Endodermal cell (in vitro differentiated cells): ENCODE data around the gene PNMA1. TPM values are rescaled to one million over a fixed set of nuclear protein-coding genes. Genes with fewer than 3 reads are reported as not detected.
"Not testable (repeated sequence)": the region's sequence is repeated elsewhere in the genome, so short reads cannot be mapped to it uniquely, and the experiment has no call there.

Experiments
- DNase-seq: peaks from one replicate; pipeline ENCODE4 v3.0.0-alpha.2; 2017
- H3K27ac ChIP-seq: 2 replicates; pipeline ENCODE4 v1.5.1; 2013; ENCODE audit warnings: mild to moderate bottlenecking, low read depth, low read length, moderate library complexity
- H3K27me3 ChIP-seq: 2 replicates; pipeline ENCODE4 v1.6.1; 2013; ENCODE audit warnings: mild to moderate bottlenecking, low read length, moderate library complexity; ENCODE audit not compliant: insufficient read depth, control insufficient read depth, poor library complexity, severe bottlenecking
- H3K36me3 ChIP-seq: 2 replicates; pipeline ENCODE4 v1.7.0; 2013; ENCODE audit warnings: mild to moderate bottlenecking, low read length, moderate library complexity; ENCODE audit not compliant: control insufficient read depth, insufficient read depth
- H3K4me1 ChIP-seq: one replicate; pipeline ENCODE4 v1.7.0; 2013; ENCODE audit warnings: low read length; ENCODE audit not compliant: control insufficient read depth, insufficient read depth
- H3K4me3 ChIP-seq: 2 replicates; pipeline ENCODE4 v1.5.1; 2013; ENCODE audit warnings: mild to moderate bottlenecking, low read length, moderate library complexity
- H3K9ac ChIP-seq: 2 replicates; pipeline ENCODE4 v1.6.1; 2013; ENCODE audit warnings: mild to moderate bottlenecking, low read length, moderate library complexity; ENCODE audit not compliant: poor library complexity, severe bottlenecking; ENCODE audit errors: extremely low read depth
- H3K9me3 ChIP-seq: 2 replicates; pipeline ENCODE4 v1.6.1; 2013; ENCODE audit warnings: mild to moderate bottlenecking, low read length, moderate library complexity; ENCODE audit not compliant: control insufficient read depth
- H3K27ac Mint-ChIP-seq: 2 replicates; pipeline ENCODE4 v1.8.0; 2020; ENCODE audit warnings: mixed read lengths
- H3K27me3 Mint-ChIP-seq: 2 replicates; pipeline ENCODE4 v1.8.0; 2021; ENCODE audit warnings: mild to moderate bottlenecking, mixed read lengths; ENCODE audit not compliant: insufficient read depth
- H3K36me3 Mint-ChIP-seq: 2 replicates; pipeline ENCODE4 v1.8.0; 2020; ENCODE audit warnings: low read depth, mixed read lengths
- H3K4me1 Mint-ChIP-seq: 2 replicates; pipeline ENCODE4 v1.8.0; 2020; ENCODE audit warnings: mixed read lengths
- H3K4me3 Mint-ChIP-seq: 2 replicates; pipeline ENCODE4 v1.8.0; 2020; ENCODE audit warnings: mild to moderate bottlenecking, moderate library complexity, mixed read lengths
- H3K9me3 Mint-ChIP-seq: 2 replicates; pipeline ENCODE4 v1.8.0; 2020; ENCODE audit warnings: mild to moderate bottlenecking, mixed read lengths
- WGBS, 2 experiments: methylation state at CpG; one replicate each; pipeline versions ENCODE4 v1.1.5 to v1.1.7; 2013; ENCODE audit warnings: missing lambda C conversion rate in 2 of 2, mixed read lengths in 1 of 2; ENCODE audit not compliant: insufficient coverage in 1 of 2, insufficient read length in 1 of 2; 5-methylcytosine and 5-hydroxymethylcytosine counted together
- total RNA-seq, 2 donors: library from RNA; stranded (reverse); fragmentation: NEBNext Ultra II Directional in 1 of 2; extraction: Animal tissue kit (Norgen Biotek cat#: 25700) in 1 of 2; gene quantifications; 2 replicates in 1 of 2; 3 replicates in 1 of 2; pipeline ENCODE4 v1.2.1, GENCODE V29; 2021
- TF ChIP-seq, protein P1 (sequence below): fragments of 200-600 bp; sonication (generic); conservative IDR thresholded peaks from 2 replicates; pipeline ENCODE4 v1.5.0; 2021; ENCODE audit warnings: antibody characterized with exemption, mild to moderate bottlenecking

PNMA1 gene
- total RNA-seq, 2 donors from 2014 or later, result 66.9 to 70.4 TPM

DNA sequence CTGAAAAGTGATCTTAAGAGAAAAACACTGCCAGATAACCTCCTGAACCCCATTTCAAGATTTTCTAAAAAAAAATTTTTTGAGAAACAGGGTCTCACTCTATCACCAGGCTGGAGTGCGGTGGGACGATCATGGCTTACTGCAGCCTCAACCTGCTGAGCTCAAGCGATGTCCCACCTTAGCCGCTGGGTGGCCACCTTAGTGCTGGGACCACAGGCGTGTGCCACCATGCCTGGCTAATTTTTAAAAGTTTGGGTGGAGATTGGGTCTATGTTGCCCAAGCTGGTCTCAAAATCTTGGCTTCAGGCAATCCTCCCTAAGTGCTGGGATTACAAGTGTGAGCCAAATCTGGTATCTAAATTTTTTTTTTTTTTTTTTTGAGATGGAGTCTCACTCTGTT, 3.4 kb downstream of the PNMA1 start:
- 82% methylated on average over 5 of the region's 5 CpGs for WGBS, 2 experiments
- H3K4me3 ChIP-seq, result no peak overlapping the region
- H3K27me3 ChIP-seq, result no peaks in the 10 kb centered on the region
- Mint-ChIP-seq H3K27ac (no peak overlapping the region), H3K27me3 (no peaks in the 10 kb centered on the region), H3K4me1 (peaks cover 41% of the 10 kb centered on the region), H3K36me3 (peaks cover 13% of the 10 kb centered on the region), H3K9me3 (no peaks in the 10 kb centered on the region), H3K4me3 (no peak overlapping the region)
- no peak overlapping the region for H3K27ac ChIP-seq
- peak; percentile 64 for DNase-seq
- H3K9me3 ChIP-seq, result no peaks in the 10 kb centered on the region
- no peak overlapping the region for H3K9ac ChIP-seq
- peaks cover 5% of the 10 kb centered on the region for H3K36me3 ChIP-seq
- TF ChIP-seq, protein P1, sequence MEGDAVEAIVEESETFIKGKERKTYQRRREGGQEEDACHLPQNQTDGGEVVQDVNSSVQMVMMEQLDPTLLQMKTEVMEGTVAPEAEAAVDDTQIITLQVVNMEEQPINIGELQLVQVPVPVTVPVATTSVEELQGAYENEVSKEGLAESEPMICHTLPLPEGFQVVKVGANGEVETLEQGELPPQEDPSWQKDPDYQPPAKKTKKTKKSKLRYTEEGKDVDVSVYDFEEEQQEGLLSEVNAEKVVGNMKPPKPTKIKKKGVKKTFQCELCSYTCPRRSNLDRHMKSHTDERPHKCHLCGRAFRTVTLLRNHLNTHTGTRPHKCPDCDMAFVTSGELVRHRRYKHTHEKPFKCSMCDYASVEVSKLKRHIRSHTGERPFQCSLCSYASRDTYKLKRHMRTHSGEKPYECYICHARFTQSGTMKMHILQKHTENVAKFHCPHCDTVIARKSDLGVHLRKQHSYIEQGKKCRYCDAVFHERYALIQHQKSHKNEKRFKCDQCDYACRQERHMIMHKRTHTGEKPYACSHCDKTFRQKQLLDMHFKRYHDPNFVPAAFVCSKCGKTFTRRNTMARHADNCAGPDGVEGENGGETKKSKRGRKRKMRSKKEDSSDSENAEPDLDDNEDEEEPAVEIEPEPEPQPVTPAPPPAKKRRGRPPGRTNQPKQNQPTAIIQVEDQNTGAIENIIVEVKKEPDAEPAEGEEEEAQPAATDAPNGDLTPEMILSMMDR, result peak; percentile 54
- no peaks in the 10 kb centered on the region for H3K4me1 ChIP-seq

DNA sequence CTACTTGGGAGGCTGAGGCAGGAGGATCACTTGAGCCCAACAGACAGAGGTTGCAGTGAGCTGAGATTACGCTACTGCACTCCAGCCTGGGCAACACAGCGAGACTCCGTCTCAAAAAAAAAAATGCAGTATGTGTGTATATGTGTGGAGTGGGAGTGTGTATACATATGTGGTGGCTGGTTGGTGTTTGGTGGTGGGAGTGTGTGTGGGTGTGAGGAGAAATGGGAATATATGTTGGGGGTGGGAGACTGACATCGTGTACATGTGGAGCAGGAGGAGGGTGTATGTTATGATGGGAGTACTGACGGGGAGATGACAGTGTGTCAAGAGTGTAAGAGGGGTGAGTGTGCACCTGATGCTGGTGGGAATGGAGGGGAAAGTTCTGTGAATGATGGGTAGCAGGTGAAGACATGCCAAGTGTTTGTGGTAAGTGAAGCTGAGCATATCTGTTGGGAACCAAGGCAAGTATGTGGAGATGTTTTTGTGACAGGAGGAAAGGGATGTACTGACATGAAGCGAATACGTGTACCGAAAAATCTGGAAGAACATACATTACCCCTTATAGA, 4.2 kb downstream of the PNMA1 start:
- TF ChIP-seq, protein P1, result no peak
- no peak for DNase-seq
- no peak overlapping the region for H3K4me3 ChIP-seq
- Mint-ChIP-seq H3K4me1 (peaks cover 42% of the 10 kb centered on the region), H3K27ac (no peak overlapping the region), H3K4me3 (no peak overlapping the region), H3K9me3 (peaks cover 2% of the 10 kb centered on the region), H3K36me3 (peaks cover 11% of the 10 kb centered on the region), H3K27me3 (no peaks in the 10 kb centered on the region)
- no peaks in the 10 kb centered on the region for H3K36me3 ChIP-seq
- WGBS, 2 experiments, result 88 to 97% methylated on average over 4 to 8 of the region's 8 CpGs
- H3K27ac ChIP-seq, result no peak overlapping the region
- no peaks in the 10 kb centered on the region for H3K27me3 ChIP-seq
- no peaks in the 10 kb centered on the region for H3K4me1 ChIP-seq
- H3K9ac ChIP-seq, result no peak overlapping the region
- no peaks in the 10 kb centered on the region for H3K9me3 ChIP-seq

DNA sequence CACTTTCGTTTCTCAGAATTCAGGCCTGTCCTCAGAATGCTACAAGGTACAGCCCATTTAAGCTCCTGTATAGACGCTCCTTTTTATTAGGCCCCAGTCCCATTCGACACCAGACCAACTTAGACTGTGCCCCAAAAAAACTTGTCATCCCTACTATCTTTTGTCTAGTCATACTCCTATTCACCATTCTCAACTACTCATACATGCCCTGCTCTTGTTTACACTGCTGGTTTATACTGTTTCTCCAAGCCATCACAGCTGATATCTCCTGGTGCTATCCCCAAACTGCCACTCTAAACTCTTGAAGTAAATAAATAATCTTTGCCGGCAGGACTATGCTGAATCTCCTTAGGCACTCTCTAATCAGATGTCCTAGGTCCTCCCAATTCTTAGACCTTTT, 6.1 kb downstream of the PNMA1 start:
- not testable (repeated sequence) for H3K9me3 ChIP-seq, H3K27me3 Mint-ChIP-seq, DNase-seq, H3K27me3 ChIP-seq, H3K27ac Mint-ChIP-seq, H3K36me3 ChIP-seq, H3K9ac ChIP-seq, H3K4me3 ChIP-seq, H3K4me1 ChIP-seq, H3K4me3 Mint-ChIP-seq, H3K27ac ChIP-seq
- 94 to 100% methylated on average over 3 to 4 of the region's 4 CpGs for WGBS, 2 experiments
- Mint-ChIP-seq H3K4me1 (peaks cover 43% of the 10 kb centered on the region), H3K9me3 (peaks cover 20% of the 10 kb centered on the region), H3K36me3 (peaks cover 28% of the 10 kb centered on the region)

DNA sequence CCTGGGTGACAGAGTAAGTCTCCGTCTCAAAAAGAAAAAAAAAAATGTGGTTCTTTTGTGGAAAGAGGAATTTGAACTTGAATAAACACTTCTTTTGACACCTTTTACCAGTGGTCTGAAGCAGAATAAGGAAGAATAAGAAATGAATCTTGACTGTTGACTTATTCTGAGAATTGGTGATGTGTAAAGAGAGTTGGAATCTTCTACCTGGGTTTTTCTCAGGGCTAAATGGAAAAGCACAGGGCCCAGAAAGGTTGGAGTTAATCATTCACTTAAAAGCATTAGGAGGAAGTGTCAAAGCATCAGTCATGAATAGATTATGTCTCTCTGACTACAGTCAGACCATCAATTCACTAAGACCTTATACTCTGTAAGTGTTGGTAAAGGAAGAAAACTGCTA, 13.9 kb downstream of the PNMA1 start:
- Histone ChIP-seq H3K9me3 (peaks cover 21% of the 10 kb centered on the region), H3K36me3 (peaks cover 24% of the 10 kb centered on the region), H3K4me1 (peaks cover 5% of the 10 kb centered on the region), H3K27ac (no peak overlapping the region), H3K9ac (no peak overlapping the region), H3K27me3 (no peaks in the 10 kb centered on the region), H3K4me3 (no peak overlapping the region)
- 100% methylated on average over 1 of the region's 1 CpG; no CpG with 5 or more reads in 1 of the 2 experiments for WGBS, 2 experiments
- Mint-ChIP-seq H3K4me3 (no peak overlapping the region), H3K27me3 (no peaks in the 10 kb centered on the region), H3K27ac (no peak overlapping the region), H3K4me1 (peaks cover 14% of the 10 kb centered on the region), H3K36me3 (peaks cover 47% of the 10 kb centered on the region), H3K9me3 (peaks cover 33% of the 10 kb centered on the region)
- DNase-seq, result no peak
- TF ChIP-seq, protein P1, result no peak
